Renal cortex interstitium (tissue), 11 donors: ENCODE measurements around the gene GABARAPL2. TPM values are rescaled to one million over a fixed set of nuclear protein-coding genes. Genes with fewer than 3 reads are reported as not detected.
"Not testable (repeated sequence)": the region's sequence is repeated elsewhere in the genome, so short reads cannot be mapped to it uniquely, and the experiment has no call there.

Experiments used
- DNase-seq, 11 donors: peaks; one replicate each; pipeline ENCODE4 v3.0.0-alpha.2; 2013; ENCODE audit warnings: low read depth in 9 of 11, low spot score in 4 of 11; ENCODE audit errors: extremely low read depth in 1 of 11
- polyA plus RNA-seq, 3 donors: library from polyadenylated mRNA; unstranded; fragments of 120-200 nt; gene quantifications; one replicate each; pipeline ENCODE4 v1.2.1, GENCODE V29; 2013; ENCODE audit not compliant: insufficient read length in 3 of 3

The GABARAPL2 gene
- polyA plus RNA-seq, 3 donors = 171 to 185 (median 175) TPM

GRCh38 chr16:75538882-75539565 lies 27.2 kb upstream of the GABARAPL2 start:
- DNase-seq = not testable (repeated sequence)

- no peak for DNase-seq
Observed at GRCh38 chr16:75541236-75541635, 24.9 kb upstream of the GABARAPL2 start.

GRCh38 chr16:75542462-75542861 lies 23.7 kb upstream of the GABARAPL2 start:
- DNase-seq = not testable (repeated sequence)

GRCh38 chr16:75545879-75546278 lies 20.3 kb upstream of the GABARAPL2 start:
- DNase-seq = not testable (repeated sequence)

- no peak for DNase-seq
Observed at GRCh38 chr16:75546293-75546692, 19.9 kb upstream of the GABARAPL2 start.

- DNase-seq = not testable (repeated sequence)
Observed at GRCh38 chr16:75548456-75548855, 17.7 kb upstream of the GABARAPL2 start.

GRCh38 chr16:75550211-75550662 lies 15.9 kb upstream of the GABARAPL2 start:
- DNase-seq = no peak

GRCh38 chr16:75552951-75553350 lies 13.2 kb upstream of the GABARAPL2 start:
- DNase-seq = no peak

GRCh38 chr16:75555213-75555706 lies 10.9 kb upstream of the GABARAPL2 start:
- DNase-seq = peak; percentile 69 to 91 (median 84)

GRCh38 chr16:75555707-75556430 lies 10.3 kb upstream of the GABARAPL2 start, which contains the start of gene TMEM231:
Gene TMEM231 (minus strand): TSS chr16:75556252. CDS start chr16:75556209, 43 bp downstream.
- DNase-seq = peak; percentile 81 to 94 (median 92)

- no peak for DNase-seq
Observed at GRCh38 chr16:75556431-75556950, 9.7 kb upstream of the GABARAPL2 start.

- no peak for DNase-seq
Observed at GRCh38 chr16:75558846-75559401, 7.3 kb upstream of the GABARAPL2 start.

GRCh38 chr16:75559564-75560372 lies 6.4 kb upstream of the GABARAPL2 start:
- DNase-seq = no peak

GRCh38 chr16:75565640-75566039 lies 539 bp upstream of the GABARAPL2 start:
- no peak for DNase-seq

- no peak for DNase-seq
Observed at GRCh38 chr16:75566758-75567255, 628 bp downstream of the GABARAPL2 start.

GRCh38 chr16:75567911-75568310 lies 1.7 kb downstream of the GABARAPL2 start:
- DNase-seq = no peak

- no peak for DNase-seq
Observed at GRCh38 chr16:75570396-75571065, 4.4 kb downstream of the GABARAPL2 start.

GRCh38 chr16:75572864-75573542 lies 6.8 kb downstream of the GABARAPL2 start:
- DNase-seq = no peak
